Fibroblast of mammary gland (primary cell): Measurements from ENCODE around the gene SPIN4.
A peak's percentile ranks its signal among the peaks of the same experiment; 100 is the strongest.
"Not testable (repeated sequence)": the region's sequence is repeated elsewhere in the genome, so short reads cannot be mapped to it uniquely, and the experiment has no call there.

Source experiments
- DNase-seq: peaks from one replicate; pipeline ENCODE4 v3.0.0-alpha.2; 2010; ENCODE audit warnings: low read depth
- H3K4me3 ChIP-seq: 2 replicates; pipeline ENCODE4 v1.5.1; 2011; ENCODE audit warnings: low read depth, mild to moderate bottlenecking, low read length, moderate library complexity; ENCODE audit not compliant: control insufficient read depth
- TF ChIP-seq, protein P1 (sequence below): conservative IDR thresholded peaks from 2 replicates; pipeline ENCODE4 v1.5.1; 2011; ENCODE audit warnings: low read depth, low read length, inconsistent platforms; ENCODE audit not compliant: control insufficient read depth, insufficient read depth

The SPIN4 gene

DNA sequence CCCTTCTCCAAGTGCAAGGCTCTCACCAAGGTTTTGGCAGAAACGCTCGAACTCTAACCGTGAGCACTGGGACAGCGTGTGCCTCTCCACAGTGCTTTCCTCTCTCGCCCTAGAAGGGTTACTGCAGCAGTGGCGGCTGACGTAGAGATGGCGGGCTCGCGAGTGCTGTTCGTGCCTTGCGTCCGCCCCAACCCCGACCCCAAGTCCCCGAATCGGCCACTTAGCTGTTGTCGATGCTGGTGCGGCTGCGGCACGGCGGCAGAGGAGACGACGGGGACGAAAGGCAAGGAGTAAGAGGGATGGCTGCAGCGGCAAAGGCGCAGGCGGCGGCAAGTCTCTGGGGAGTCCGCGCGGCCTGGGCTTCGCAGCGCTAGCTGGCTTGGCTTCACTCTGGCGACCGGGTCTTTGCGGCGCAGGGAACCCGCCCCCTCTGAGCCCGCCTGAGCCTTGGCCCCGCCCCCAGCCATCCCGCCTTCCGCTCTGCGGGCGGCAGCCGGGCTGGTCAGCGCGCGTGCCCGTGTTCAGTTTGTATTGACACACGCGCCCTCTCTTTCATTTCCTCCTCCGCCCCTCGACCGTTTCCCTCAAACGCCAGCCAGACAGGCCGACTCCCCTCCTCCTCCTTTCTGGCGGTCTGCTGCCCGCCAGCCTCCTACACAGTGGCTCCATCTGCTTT, at the start of gene SPIN4:
Gene SPIN4, minus strand, starts transcription at position 392 of the 676 bp plus-strand sequence. CDS start 513 bp downstream, outside the sequence.
- TF ChIP-seq, protein P1, sequence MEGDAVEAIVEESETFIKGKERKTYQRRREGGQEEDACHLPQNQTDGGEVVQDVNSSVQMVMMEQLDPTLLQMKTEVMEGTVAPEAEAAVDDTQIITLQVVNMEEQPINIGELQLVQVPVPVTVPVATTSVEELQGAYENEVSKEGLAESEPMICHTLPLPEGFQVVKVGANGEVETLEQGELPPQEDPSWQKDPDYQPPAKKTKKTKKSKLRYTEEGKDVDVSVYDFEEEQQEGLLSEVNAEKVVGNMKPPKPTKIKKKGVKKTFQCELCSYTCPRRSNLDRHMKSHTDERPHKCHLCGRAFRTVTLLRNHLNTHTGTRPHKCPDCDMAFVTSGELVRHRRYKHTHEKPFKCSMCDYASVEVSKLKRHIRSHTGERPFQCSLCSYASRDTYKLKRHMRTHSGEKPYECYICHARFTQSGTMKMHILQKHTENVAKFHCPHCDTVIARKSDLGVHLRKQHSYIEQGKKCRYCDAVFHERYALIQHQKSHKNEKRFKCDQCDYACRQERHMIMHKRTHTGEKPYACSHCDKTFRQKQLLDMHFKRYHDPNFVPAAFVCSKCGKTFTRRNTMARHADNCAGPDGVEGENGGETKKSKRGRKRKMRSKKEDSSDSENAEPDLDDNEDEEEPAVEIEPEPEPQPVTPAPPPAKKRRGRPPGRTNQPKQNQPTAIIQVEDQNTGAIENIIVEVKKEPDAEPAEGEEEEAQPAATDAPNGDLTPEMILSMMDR: no peak
- peak; percentile 83 for DNase-seq
- H3K4me3 ChIP-seq: peak within 1 kb of the TSS; percentile 57

DNA sequence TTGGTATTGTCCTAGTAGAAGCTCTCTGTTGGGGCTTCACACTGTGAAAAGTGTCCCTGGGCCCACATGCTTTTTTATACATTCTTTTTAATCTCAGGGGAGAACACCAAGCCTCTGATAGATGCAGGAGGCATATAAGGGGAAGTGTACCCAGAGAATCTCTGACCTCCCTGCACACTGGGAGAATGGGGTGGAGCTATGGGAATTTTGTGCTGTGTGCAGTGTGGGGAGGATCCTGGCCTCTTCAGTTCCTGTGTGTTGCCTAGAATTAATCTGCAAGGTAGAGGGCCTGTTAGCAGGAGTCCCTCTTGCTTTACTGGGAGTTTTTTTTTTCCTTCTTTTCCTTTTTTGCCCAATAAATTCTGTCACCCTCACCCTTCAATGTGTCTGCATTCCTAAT, 49.2 kb upstream of the SPIN4 start:
- no peak for DNase-seq
- TF ChIP-seq, protein P1: no peak
- H3K4me3 ChIP-seq: no peak overlapping the region

DNA sequence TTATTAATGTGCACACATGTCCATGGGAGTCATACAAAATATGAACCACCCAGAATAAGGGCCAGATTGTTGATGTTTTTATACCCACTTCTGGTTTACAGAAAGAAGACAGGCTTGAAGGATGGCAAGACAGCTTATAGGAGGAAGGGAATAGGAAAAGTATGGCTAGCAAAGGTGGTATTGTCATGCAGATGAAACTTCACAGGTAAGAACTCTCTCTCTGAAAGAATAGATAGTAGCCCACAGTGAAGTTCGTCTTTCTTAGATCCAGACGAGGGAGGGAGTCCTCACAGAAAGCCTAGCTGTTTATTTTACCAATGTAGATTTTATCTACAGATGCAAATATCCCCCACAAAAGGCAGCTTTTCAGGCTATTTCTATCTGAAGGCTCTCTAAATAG, 43.7 kb upstream of the SPIN4 start:
- no peak overlapping the region for H3K4me3 ChIP-seq
- TF ChIP-seq, protein P1: no peak
- DNase-seq: no peak

DNA sequence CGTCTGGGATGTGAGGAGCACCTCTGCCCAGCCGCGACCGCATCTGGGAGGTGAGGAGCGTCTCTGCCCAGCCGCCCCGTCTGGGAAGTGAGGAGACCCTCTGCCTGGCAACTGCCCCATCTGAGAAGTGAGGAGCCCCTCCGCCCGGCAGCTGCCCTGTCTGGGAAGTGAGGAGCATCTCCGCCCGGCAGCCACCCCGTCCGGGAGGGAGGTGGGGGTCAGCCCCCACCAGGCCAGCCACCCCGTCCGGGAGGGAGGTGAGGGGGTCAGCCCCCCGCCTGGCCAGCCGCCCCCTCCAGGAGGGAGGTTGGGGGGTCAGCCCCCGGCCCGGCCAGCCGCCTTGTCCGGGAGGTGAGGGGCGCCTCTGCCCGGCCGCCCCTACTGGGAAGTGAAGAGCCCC, 42.0 kb upstream of the SPIN4 start:
- not testable (repeated sequence) for H3K4me3 ChIP-seq, DNase-seq

DNA sequence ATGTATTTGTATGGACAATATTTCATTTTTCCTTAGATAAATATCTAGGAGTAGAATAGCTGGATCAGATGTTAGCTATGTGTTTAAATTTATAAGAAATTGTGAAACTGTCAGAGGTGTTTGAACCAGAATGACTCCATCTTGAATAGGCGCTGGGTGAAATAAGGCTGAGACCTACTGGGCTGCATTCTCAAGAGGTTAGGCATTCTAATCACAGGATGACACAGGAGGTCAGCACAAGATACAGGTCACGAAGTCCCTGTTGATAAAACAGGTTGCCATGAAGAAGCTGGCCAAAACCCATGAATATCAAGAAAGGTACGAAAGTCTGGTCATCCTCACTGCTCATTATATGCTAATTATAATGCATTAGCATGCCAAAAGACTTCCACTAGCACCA, 36.3 kb upstream of the SPIN4 start:
- H3K4me3 ChIP-seq: no peak overlapping the region
- DNase-seq: no peak
- TF ChIP-seq, protein P1: no peak

DNA sequence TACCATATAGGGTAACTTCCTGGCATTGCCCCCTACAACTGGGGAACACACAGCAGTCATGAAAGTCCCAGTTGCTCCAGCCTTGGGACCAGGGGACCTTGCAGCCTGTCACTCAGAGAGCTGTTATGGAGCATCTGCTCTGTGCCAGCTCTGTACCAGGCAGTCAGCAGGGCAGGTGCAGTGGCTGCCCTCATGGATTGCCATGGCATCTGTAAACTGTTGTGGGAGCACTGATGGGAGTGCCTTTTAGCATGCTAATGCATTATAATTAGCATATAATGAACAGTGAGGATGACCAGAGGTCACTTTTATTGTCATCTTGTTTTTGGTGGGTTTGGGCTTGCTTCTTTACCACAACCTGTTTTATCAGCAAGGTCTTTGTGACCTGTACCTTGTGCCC, 33.1 kb upstream of the SPIN4 start:
- not testable (repeated sequence) for H3K4me3 ChIP-seq, DNase-seq

DNA sequence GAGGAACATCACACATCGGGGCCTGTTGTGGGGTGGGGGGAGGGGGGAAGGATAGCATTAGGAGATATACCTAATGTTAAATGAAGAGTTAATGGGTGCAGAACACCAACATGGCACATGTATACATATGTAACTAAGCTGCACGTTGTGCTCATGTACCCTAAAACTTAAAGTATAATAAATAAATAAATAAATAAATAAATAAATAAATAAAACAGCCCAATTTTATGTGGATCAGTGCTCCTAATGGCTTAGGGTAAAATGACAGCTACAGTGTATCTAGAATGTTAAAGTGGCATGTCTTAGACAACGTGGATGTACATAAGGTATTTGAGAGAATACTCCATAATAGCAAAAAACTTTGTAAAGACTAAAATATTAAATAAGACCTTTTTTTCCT, 21.9 kb upstream of the SPIN4 start:
- not testable (repeated sequence) for DNase-seq, H3K4me3 ChIP-seq

DNA sequence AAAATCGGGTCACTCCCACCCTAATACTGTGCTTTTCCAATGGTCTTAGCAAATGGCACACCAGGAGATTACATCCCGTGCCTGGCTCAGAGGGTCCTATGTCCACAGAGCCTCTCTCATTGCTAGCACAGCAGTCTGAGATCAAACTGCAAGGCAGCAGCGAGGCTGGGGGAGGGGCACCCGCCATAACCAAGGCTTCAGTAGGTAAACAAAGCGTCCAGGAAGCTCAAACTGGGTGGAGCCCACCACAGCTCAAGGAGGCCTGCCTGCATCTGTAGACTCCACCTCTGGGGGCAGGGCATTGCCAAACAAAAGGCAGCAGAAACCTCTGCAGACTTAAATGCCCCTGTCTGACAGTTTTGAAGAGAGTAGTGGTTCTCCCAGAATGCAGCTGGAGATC, 16.6 kb upstream of the SPIN4 start:
- not testable (repeated sequence) for DNase-seq, H3K4me3 ChIP-seq

DNA sequence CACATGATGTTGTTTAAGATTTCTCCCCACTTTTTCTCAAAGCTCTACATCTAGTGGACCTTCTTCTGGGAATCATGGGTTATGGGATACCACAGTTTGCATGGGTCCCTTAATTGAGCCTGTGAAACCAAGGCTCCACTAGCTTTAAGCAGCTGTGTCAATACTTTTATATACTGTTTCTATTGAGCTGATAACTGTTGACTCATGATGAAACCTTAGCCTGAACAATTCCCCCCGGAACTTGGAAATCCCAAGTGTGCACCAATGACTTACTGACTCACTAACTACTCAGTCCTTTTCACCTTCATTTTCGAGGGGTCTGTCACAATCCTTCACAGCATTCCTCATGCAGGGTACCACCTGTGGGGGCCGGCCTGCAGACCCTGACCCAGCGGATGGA, 12.7 kb upstream of the SPIN4 start:
- TF ChIP-seq, protein P1: no peak
- no peak for DNase-seq
- H3K4me3 ChIP-seq: no peak overlapping the region
